HepG2 (cell line): ENCODE measurements around the gene TMEM190. TPM values are rescaled to one million over a fixed set of nuclear protein-coding genes. Genes with fewer than 3 reads are reported as not detected.
A peak's percentile ranks its signal among the peaks of the same experiment; 100 is the strongest.

ENCODE experiments used
- ARID5B ChIP-seq: IDR thresholded peaks from 2 replicates; pipeline ENCODE4 v1.4.0; 2020; ENCODE audit warnings: mild to moderate bottlenecking, missing genetic modification reagents
- ATRX ChIP-seq: sonication (generic); formaldehyde crosslinking; IDR thresholded peaks from 2 replicates; pipeline ENCODE4 v1.4.0; 2020; ENCODE audit warnings: missing genetic modification reagents, borderline replicate concordance
- BCLAF1 ChIP-seq: fragments of 450-650 bp; IDR thresholded peaks from 2 replicates; pipeline ENCODE4 v1.6.1; 2017; ENCODE audit warnings: mild to moderate bottlenecking
- TBL1XR1 ChIP-seq: fragments of 150-350 bp; IDR thresholded peaks from 2 replicates; pipeline ENCODE4 v1.6.1; 2014; ENCODE audit warnings: borderline replicate concordance, low read length; ENCODE audit not compliant: partially characterized antibody
- ZHX1 ChIP-seq: sonication (generic); formaldehyde crosslinking; IDR thresholded peaks from 2 replicates; pipeline ENCODE4 v1.8.1; 2022; ENCODE audit warnings: low read depth, mild to moderate bottlenecking, missing genetic modification reagents
- ZNF460 ChIP-seq: sonication (generic); formaldehyde crosslinking; IDR thresholded peaks from 2 replicates; pipeline ENCODE4 v1.5.1; 2020; ENCODE audit warnings: missing genetic modification reagents, mild to moderate bottlenecking, borderline replicate concordance
- polyA plus RNA-seq, 8 experiments: library from polyadenylated mRNA; depleted of rRNA in 3 of 8; stranded (reverse) in 7 of 8; unstranded in 1 of 8; fragments of >200 nt; fragmentation: Illumina TruSeq in 4 of 8; extraction: Trizol in 4 of 8; gene quantifications; 2 replicates each; pipeline versions ENCODE4 v1.2.1 to v1.2.3, GENCODE V29; 2011 to 2016; ENCODE audit warnings: low read depth in 4 of 8, missing spikeins in 1 of 8, mixed read lengths in 1 of 8; ENCODE audit not compliant: insufficient read depth in 1 of 8
- total RNA-seq, 5 experiments: library from RNA; depleted of rRNA; stranded (reverse); fragments of >200 nt; fragmentation: Illumina TruSeq; extraction: Trizol; gene quantifications; 2 replicates each; pipeline ENCODE4 v1.2.3, GENCODE V29; 2016; ENCODE audit warnings: low read depth in 1 of 5

TMEM190 gene
- total and polyA plus RNA-seq, 2 of the 13 experiments (the other 11 are each of a cell fraction or from before 2014, with no cell fraction given) = 0.35 to 0.83 TPM

- TF ChIP-seq ZHX1 (CRISPR knock-in tag) (peak; percentile 55; the same call in 1 of the 2 replicates), BCLAF1 (no peak), TBL1XR1 (no peak), ARID5B (no peak), ZNF460 (no peak), ATRX (CRISPR knock-in tag) (no peak)
These were observed 31.3 kb downstream of the TMEM190 start (continued) for GRCh38 chr19:55407800-55408532.
